NCI-H2196 (cell line): Measurements from ENCODE around the gene UPF2.
"Not testable (repeated sequence)": the region's sequence is repeated elsewhere in the genome, so short reads cannot be mapped to it uniquely, and the experiment has no call there.

Source experiments
- DNase-seq: peaks from one replicate; lab custom pipeline; 2025; ENCODE audit not compliant: unreplicated experiment; lab: John Stamatoyannopoulos, UW

The UPF2 gene

GRCh38 chr10:12041766-12042408, 722 bp downstream of the UPF2 start:
- DNase-seq = no peak

- DNase-seq = no peak
These were observed 6.4 kb downstream of the UPF2 start for GRCh38 chr10:12036073-12036655.

- DNase-seq = no peak
These were observed 11.2 kb downstream of the UPF2 start for GRCh38 chr10:12031404-12031803.

- no peak for DNase-seq
These were observed 15.1 kb downstream of the UPF2 start for GRCh38 chr10:12027539-12027938.

- no peak for DNase-seq
These were observed 17.0 kb downstream of the UPF2 start for GRCh38 chr10:12025591-12025990.

- no peak for DNase-seq
These were observed 19.9 kb downstream of the UPF2 start for GRCh38 chr10:12022580-12023257.

- DNase-seq = no peak
These were observed 22.0 kb downstream of the UPF2 start for GRCh38 chr10:12020574-12020973.

- DNase-seq = no peak
These were observed 23.2 kb downstream of the UPF2 start for GRCh38 chr10:12019283-12019971.

GRCh38 chr10:12018438-12019282, 23.9 kb downstream of the UPF2 start:
- DNase-seq = no peak

GRCh38 chr10:12013926-12014325, 28.7 kb downstream of the UPF2 start:
- no peak for DNase-seq

GRCh38 chr10:12013391-12013790, 29.2 kb downstream of the UPF2 start:
- not testable (repeated sequence) for DNase-seq

GRCh38 chr10:12010353-12010752, 32.3 kb downstream of the UPF2 start:
- no peak for DNase-seq

GRCh38 chr10:12008842-12009241, 33.8 kb downstream of the UPF2 start:
- DNase-seq = not testable (repeated sequence)

- DNase-seq = no peak
These were observed 35.9 kb downstream of the UPF2 start for GRCh38 chr10:12006671-12007070.

- no peak for DNase-seq
These were observed 48.7 kb downstream of the UPF2 start for GRCh38 chr10:11993834-11994468.

- no peak for DNase-seq
These were observed 53.7 kb downstream of the UPF2 start for GRCh38 chr10:11988924-11989323.

GRCh38 chr10:11986593-11987216, 55.9 kb downstream of the UPF2 start:
- peak; percentile 57 for DNase-seq

- no peak for DNase-seq
These were observed 60.4 kb downstream of the UPF2 start for GRCh38 chr10:11982253-11982652.

- no peak for DNase-seq
These were observed 66.8 kb downstream of the UPF2 start for GRCh38 chr10:11975795-11976194.

GRCh38 chr10:11972523-11972922, 70.1 kb downstream of the UPF2 start:
- DNase-seq = not testable (repeated sequence)
